CD4-positive, alpha-beta T cell treated with Interleukin-4 for 1 hour (primary cell): Measurements from ENCODE around the gene VASH1.
"Not testable (repeated sequence)": the region's sequence is repeated elsewhere in the genome, so short reads cannot be mapped to it uniquely, and the experiment has no call there.

Experiments
- DNase-seq, 2 donors: peaks; one replicate each; pipeline ENCODE4 v3.0.0-alpha.2; 2020 to 2022

Gene VASH1

GRCh38 chr14:76761136-76761959 is at the start of gene VASH1:
Gene VASH1 (plus strand): TSS chr14:76761468. CDS start chr14:76762822, 1,354 bp downstream.
- DNase-seq = peak; percentile 59 to 60

GRCh38 chr14:76713121-76713520 is 48.1 kb upstream of the VASH1 start:
- DNase-seq = no peak

- no peak for DNase-seq
Measured at GRCh38 chr14:76714470-76714869, 46.8 kb upstream of the VASH1 start.

- DNase-seq = no peak
Measured at GRCh38 chr14:76715101-76715500, 46.2 kb upstream of the VASH1 start.

- no peak for DNase-seq
Measured at GRCh38 chr14:76715511-76716081, 45.7 kb upstream of the VASH1 start.

- DNase-seq = no peak
Measured at GRCh38 chr14:76716285-76716684, 45.0 kb upstream of the VASH1 start.

DNA sequence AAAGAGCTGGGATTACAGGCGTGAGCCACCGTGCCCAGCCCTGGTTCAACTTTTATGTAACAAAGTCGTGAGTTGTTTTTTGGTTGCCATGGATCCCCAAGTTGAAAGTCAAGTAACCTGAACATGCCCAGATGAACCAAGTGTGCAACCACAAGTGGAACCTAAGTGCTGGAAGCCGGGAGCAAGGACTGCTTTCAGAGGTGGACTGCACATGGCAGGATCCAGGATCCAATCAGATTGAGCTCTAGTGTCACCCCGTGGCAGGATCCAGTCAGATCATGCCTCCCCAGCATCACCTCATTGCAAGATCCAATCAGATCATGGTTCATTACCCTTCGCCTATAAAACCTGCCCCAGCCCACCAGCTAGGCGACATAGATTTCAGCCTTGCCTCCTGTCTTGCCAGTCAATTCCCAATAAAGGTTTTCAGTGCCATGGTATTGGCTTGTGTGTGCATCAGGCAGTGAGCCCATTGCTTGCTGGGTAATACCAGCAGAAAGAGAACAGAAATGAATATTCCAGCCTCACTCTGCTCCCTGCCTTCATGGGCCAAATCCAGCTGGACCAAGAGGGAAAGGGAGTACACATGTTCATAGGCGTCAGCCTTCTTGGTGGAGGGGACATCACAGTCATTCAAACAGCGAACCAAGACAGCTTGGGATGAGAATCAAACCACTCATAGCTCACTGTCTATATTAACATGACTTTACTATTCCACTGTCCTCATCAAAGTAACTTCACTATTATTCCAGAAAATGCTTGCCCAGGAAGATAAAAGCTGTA is 43.6 kb upstream of the VASH1 start:
- no peak for DNase-seq

DNA sequence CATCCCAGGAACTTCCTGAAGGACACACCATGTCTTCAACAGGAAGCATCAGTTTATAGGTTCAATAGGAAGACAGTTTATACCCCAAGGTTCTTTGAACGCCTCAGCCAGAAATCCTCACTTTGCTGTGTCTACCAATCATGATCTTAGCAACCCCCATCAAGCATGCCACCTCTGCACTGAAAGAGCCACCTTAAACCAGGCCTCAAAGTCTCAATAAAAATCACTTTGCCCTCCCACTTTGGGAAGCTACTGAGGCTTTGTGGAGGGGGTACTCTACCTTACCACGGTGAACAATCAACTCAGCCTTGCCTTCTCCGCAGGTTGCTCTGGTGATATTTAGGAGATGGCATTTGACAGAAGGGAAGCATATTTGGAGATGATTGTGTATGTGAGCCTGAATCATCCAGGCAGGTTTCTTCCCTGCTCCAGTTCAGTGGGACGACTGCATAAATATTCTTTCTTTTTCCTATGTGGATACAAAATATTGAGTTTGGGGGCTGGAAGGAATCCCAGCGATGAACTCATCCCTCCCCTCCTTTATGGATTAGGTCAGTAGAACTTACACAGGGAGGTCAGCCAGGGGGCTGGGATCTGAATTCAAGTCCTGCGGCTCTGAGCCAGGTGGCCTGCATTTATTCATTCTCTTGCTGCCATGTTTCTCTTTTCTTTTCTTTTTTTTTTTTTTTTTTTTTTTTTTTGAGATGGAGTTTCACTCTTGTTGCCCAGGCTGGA is 42.8 kb upstream of the VASH1 start:
- DNase-seq = no peak

GRCh38 chr14:76719666-76720065 is 41.6 kb upstream of the VASH1 start:
- no peak for DNase-seq

DNA sequence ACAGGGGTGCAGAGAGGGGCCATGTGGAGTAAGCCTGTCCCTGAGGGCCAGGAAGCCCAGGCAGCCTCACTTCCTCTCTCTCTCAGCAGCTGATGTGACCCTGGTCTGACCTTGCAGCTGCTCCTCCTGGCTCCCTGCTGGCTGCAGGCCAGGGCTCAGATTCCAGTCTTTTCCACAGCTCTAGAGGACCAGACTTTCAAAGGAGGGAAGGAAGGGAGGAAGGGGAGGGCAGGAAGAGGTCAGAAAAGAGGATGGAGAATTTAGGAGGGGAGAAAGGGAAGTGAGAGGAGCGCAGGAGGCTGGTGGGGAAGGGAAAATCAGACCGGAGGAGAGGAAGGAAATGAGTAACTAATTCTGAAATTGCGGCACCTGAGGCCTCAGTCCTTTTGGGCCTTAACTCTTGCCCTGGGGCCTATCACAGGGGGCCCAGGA is 40.9 kb upstream of the VASH1 start:
- peak in 1 of 2 donors; percentile 37 for DNase-seq

GRCh38 chr14:76721506-76721905 is 39.8 kb upstream of the VASH1 start:
- not testable (repeated sequence) for DNase-seq

- DNase-seq = no peak
Measured at GRCh38 chr14:76724651-76725550, 36.4 kb upstream of the VASH1 start.

GRCh38 chr14:76726551-76726970 is 34.7 kb upstream of the VASH1 start:
- DNase-seq = no peak

DNA sequence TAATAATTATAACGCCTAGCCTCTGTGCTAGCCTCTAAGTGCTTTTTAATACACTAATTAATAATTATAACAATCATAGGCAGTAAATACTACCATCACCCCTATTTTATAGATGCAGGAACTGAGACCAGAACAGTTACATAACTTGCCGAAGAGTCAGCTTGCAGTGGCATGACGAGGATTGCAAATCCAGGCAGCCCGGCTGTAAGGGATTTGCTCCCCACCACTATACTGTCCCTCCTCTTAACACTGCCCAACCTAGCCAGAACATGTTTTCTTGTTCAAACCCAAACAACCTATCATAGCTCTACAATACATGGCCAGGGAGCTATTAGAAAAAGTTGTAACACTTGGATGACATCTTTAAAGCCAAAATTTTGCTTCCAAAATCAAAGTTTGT is 33.9 kb upstream of the VASH1 start:
- DNase-seq = no peak

DNA sequence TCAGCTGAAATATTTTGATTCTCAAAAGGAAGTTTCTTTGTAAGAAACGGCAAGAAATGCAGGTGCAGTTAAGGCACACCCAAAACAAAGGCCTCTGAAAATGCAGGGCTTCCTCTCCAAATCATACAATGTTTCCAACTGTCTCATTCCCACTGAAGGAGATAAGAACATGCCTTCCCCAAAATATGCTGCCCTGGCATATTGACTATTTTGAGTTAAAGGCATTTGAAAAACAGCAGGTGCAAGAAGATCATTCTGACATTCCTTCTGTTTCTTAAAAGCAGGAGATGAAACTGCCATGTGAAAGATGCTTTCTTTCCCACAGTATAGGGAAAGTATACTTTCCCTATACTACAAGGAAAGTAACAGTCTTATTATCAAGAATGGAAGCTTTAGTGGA is 33.4 kb upstream of the VASH1 start:
- no peak for DNase-seq

DNA sequence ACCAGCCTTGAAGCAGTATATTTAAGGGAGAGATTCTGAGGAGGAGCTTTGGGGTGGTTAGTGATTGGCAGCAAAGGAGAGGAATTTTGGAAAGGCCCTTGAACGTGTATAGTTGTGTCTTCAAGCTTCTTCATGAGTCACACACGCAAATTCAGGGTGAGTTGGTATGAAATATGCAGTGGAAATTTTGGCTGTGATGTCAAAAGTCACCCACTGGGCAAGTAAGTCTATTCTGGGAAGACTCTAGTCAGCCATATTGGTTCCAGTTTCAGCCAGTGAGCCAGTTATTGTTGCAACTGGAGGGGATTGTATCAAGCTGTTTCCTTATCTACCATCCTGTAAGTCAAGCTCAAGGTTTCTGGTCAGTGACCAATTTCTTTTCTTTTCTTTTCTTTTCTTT is 32.0 kb upstream of the VASH1 start:
- no peak for DNase-seq

DNA sequence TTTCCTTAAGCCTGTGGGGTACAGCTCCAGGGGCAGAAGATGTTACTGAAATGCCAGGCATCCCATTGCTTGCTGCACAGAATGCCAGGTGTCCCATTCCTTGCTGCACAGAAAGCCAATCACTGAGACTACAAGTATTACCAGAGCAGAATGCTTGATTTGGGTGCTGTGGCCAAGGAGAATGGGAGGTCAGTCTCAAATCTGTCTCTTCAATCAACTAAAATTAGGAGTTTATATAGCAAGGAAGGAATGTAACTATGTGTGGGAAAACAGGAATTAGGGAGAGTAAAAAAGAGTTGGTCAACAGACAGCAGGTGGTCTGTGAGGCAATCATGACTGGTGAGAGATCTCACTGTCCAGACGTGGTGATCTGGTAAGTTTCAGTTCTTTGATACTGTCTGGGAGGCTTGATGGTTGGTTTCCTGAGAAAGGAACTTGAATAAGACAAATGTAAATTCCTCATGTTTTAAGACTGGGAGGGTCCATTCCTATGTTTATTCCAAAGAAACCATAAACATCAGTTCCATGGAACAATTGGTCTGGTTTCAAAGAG is 31.2 kb upstream of the VASH1 start:
- no peak for DNase-seq

- DNase-seq = not testable (repeated sequence)
Measured at GRCh38 chr14:76734501-76734900, 26.8 kb upstream of the VASH1 start.

- DNase-seq = no peak
Measured at GRCh38 chr14:76736514-76736913, 24.8 kb upstream of the VASH1 start.

DNA sequence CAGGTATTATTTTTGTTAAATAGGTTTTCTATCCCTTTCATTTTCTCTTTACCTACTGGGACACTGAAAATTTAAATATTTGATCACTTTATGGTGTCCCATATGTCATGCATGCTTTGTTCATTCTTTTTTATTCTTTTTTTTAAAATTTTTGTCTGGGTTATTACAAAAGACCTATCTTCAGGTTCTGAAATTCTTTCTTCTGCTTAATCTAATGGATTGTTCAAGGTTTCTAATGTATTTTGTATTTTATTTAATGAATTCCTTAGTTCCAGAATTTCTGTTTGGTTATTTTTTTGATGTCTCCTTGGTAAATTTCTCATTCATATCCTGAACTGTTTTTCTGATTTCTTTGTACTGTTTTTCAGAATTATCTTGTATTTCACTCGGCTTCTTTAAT is 20.2 kb upstream of the VASH1 start:
- no peak for DNase-seq

- no peak for DNase-seq
Measured at GRCh38 chr14:76742185-76742584, 19.1 kb upstream of the VASH1 start.

- peak in 1 of 2 donors; percentile 38 for DNase-seq
Measured at GRCh38 chr14:76742966-76743365, 18.3 kb upstream of the VASH1 start.
